ENCODE measurements around the gene APCDD1L.
"Not testable (repeated sequence)": the region's sequence is repeated elsewhere in the genome, so short reads cannot be mapped to it uniquely, and the experiment has no call there.

The APCDD1L gene

DNA sequence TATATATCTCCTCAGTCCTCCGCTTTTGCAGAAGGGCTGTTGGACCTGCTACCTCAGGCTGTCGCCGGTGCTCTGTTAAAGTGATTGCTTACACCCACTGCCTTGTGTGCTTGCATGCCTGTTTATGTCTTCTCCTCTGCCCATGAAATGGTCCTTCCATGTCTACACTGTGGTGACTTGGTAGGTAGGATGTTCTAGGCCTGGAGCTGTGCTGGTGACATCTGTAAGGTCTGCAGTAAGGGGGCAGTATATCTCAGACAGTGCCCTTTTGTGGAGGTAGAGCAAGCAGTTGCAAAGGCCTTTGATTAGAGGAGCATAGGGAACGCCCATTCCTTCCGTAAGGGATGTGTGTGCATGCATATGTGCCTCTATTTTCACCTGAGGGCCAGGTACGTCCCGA lies 85.9 kb downstream of the APCDD1L start:
- no peak for FAIRE-seq
- no peak for TF ChIP-seq TAF1 (IDR thresholded peaks at IDR 0.05; ENCODE audit: low read depth, low read length)
- no peak for TF ChIP-seq POU2F2 (IDR thresholded peaks at IDR 0.05; ENCODE audit: low read depth, low read length)
- no peak for TF ChIP-seq PAX5 (IDR thresholded peaks at IDR 0.05; ENCODE audit: insufficient read depth, low read length, severe bottlenecking)
- no peak for TF ChIP-seq SPI1 (IDR thresholded peaks at IDR 0.05; ENCODE audit: low read depth, low read length)
- no peak for TF ChIP-seq POLR2A (IDR thresholded peaks at IDR 0.05; ENCODE audit: low read depth, low read length)
- no peak for TF ChIP-seq POLR2AphosphoS5 (IDR thresholded peaks at IDR 0.05; ENCODE audit: low read depth, low read length)

DNA sequence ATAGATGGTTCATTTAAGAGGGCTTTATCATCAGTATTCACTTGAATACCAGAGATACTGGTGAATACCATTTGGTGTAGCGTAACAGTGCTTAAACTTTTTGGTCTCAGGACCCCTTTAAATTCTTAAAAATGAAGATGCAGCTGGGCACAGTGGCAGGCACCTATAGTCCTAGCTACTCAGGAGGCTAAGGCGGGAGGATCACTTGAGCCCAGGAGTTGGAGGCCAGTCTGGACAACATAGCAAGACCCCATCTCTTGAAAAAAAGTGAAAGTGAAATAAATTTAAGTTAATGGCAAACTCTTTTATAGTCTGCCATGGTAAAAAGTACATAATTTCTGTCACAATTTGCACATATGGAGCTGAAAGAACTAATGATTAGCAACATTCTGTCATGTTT lies 86.8 kb downstream of the APCDD1L start:
- no peak for FAIRE-seq
- no peak for TF ChIP-seq POU2F2 (IDR thresholded peaks at IDR 0.05; ENCODE audit: low read depth, low read length)
- TF ChIP-seq PAX5 (IDR thresholded peaks at IDR 0.05; ENCODE audit: insufficient read depth, low read length, severe bottlenecking) = no peak
- TF ChIP-seq SPI1 (IDR thresholded peaks at IDR 0.05; ENCODE audit: low read depth, low read length) = no peak
- no peak for TF ChIP-seq POLR2A (IDR thresholded peaks at IDR 0.05; ENCODE audit: low read depth, low read length)
- TF ChIP-seq TAF1 (IDR thresholded peaks at IDR 0.05; ENCODE audit: low read depth, low read length) = no peak
- TF ChIP-seq POLR2AphosphoS5 (IDR thresholded peaks at IDR 0.05; ENCODE audit: low read depth, low read length) = no peak
- DNase-seq (ENCODE audit: insufficient read length, low spot score) = no peak

More for the DNA sequence above, 85.9 kb downstream of the APCDD1L start:
- no peak for DNase-seq (ENCODE audit: insufficient read length, low spot score)

DNA sequence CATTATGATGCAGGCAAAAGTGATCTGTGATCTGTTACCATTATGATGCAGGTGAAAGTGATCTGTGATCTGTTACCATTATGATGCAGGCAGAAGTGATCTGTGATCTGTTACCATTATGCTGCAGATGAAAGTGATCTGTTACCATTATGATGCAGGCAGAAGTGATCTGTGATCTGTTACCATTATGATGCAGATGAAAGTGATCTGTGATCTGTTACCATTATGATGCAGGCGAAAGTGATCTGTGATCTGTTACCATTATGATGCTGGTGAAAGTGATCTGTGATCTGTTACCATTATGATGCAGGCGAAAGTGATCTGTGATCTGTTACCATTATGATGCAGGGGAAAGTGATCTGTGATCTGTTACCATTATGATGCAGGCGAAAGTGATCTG lies 87.6 kb downstream of the APCDD1L start:
- FAIRE-seq; DNase-seq (ENCODE audit: insufficient read length, low spot score): not testable (repeated sequence)

DNA sequence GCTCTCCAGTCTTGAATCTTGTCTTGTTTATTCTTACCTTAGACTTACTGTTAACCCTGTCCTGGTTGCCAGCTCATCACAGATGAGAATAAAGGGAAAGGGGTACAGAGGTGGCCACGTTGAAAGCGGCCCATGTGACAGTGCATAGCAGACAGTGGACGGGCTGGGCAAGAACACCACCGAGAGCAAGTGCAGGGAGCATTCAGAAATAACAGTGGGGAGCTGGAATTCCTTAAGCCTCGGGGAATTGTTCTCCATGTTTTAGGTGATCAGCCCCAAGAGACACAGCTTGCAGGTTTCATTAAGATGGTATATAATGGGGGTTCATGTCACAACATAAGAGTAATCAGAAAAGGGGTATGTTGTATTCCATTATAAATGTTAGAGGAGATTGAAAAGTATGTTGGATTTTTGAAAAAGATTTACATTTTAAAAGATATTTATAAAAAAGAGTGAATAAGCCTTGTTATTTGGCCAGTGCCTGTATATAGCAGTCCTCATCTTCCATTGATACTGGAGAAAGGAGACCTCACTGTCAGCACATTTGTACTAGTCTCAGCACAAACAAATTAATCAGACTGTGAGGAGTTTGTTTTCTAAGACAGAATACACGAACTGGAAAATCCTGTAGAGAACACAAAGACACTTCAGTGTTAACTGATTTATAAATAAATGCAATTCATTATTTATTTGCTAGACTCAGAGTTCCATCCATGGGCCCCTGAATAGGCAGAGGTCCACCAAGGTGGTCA lies 90.8 kb downstream of the APCDD1L start:
- FAIRE-seq (no peak), DNase-seq (ENCODE audit: insufficient read length, low spot score) (no peak)
- TF ChIP-seq PAX5 (IDR thresholded peaks at IDR 0.05; ENCODE audit: insufficient read depth, low read length, severe bottlenecking) = no peak
- TF ChIP-seq POLR2A (IDR thresholded peaks at IDR 0.05; ENCODE audit: low read depth, low read length) = no peak
- no peak for TF ChIP-seq POLR2AphosphoS5 (IDR thresholded peaks at IDR 0.05; ENCODE audit: low read depth, low read length)
- no peak for TF ChIP-seq SPI1 (IDR thresholded peaks at IDR 0.05; ENCODE audit: low read depth, low read length)
- TF ChIP-seq TAF1 (IDR thresholded peaks at IDR 0.05; ENCODE audit: low read depth, low read length) = no peak
- no peak for TF ChIP-seq POU2F2 (IDR thresholded peaks at IDR 0.05; ENCODE audit: low read depth, low read length)

- DNase-seq (ENCODE audit: insufficient read length, low spot score) (no peak), FAIRE-seq (no peak)
- no peak for TF ChIP-seq POLR2AphosphoS5 (IDR thresholded peaks at IDR 0.05; ENCODE audit: low read depth, low read length)
- TF ChIP-seq PAX5 (IDR thresholded peaks at IDR 0.05; ENCODE audit: insufficient read depth, low read length, severe bottlenecking) = no peak
- TF ChIP-seq POLR2A (IDR thresholded peaks at IDR 0.05; ENCODE audit: low read depth, low read length) = no peak
- TF ChIP-seq TAF1 (IDR thresholded peaks at IDR 0.05; ENCODE audit: low read depth, low read length) = no peak
- no peak for TF ChIP-seq SPI1 (IDR thresholded peaks at IDR 0.05; ENCODE audit: low read depth, low read length)
- TF ChIP-seq POU2F2 (IDR thresholded peaks at IDR 0.05; ENCODE audit: low read depth, low read length) = no peak
Observed at GRCh38 chr20:58421497-58421850, 93.7 kb downstream of the APCDD1L start.

GRCh38 chr20:58420798-58421496 lies 94.3 kb downstream of the APCDD1L start:
- FAIRE-seq (no peak), DNase-seq (ENCODE audit: insufficient read length, low spot score) (no peak)
- TF ChIP-seq POLR2AphosphoS5 (IDR thresholded peaks at IDR 0.05; ENCODE audit: low read depth, low read length) (no peak), TAF1 (IDR thresholded peaks at IDR 0.05; ENCODE audit: low read depth, low read length) (no peak), PAX5 (IDR thresholded peaks at IDR 0.05; ENCODE audit: insufficient read depth, low read length, severe bottlenecking) (no peak), SPI1 (IDR thresholded peaks at IDR 0.05; ENCODE audit: low read depth, low read length) (no peak), POU2F2 (IDR thresholded peaks at IDR 0.05; ENCODE audit: low read depth, low read length) (no peak), POLR2A (IDR thresholded peaks at IDR 0.05; ENCODE audit: low read depth, low read length) (no peak)

- TF ChIP-seq POU2F2 (IDR thresholded peaks at IDR 0.05; ENCODE audit: low read depth, low read length) (no peak), POLR2AphosphoS5 (IDR thresholded peaks at IDR 0.05; ENCODE audit: low read depth, low read length) (no peak), PAX5 (IDR thresholded peaks at IDR 0.05; ENCODE audit: insufficient read depth, low read length, severe bottlenecking) (no peak), POLR2A (IDR thresholded peaks at IDR 0.05; ENCODE audit: low read depth, low read length) (no peak), TAF1 (IDR thresholded peaks at IDR 0.05; ENCODE audit: low read depth, low read length) (no peak), SPI1 (IDR thresholded peaks at IDR 0.05; ENCODE audit: low read depth, low read length) (no peak)
- DNase-seq (ENCODE audit: insufficient read length, low spot score) (no peak), FAIRE-seq (no peak)
Observed at GRCh38 chr20:58418949-58419748, 96.0 kb downstream of the APCDD1L start.

GRCh38 chr20:58417438-58417837 lies 97.8 kb downstream of the APCDD1L start:
- no peak for TF ChIP-seq POU2F2 (IDR thresholded peaks at IDR 0.05; ENCODE audit: low read depth, low read length)
- no peak for TF ChIP-seq POLR2A (IDR thresholded peaks at IDR 0.05; ENCODE audit: low read depth, low read length)
- no peak for TF ChIP-seq PAX5 (IDR thresholded peaks at IDR 0.05; ENCODE audit: insufficient read depth, low read length, severe bottlenecking)
- TF ChIP-seq SPI1 (IDR thresholded peaks at IDR 0.05; ENCODE audit: low read depth, low read length) = no peak
- no peak for TF ChIP-seq POLR2AphosphoS5 (IDR thresholded peaks at IDR 0.05; ENCODE audit: low read depth, low read length)
- DNase-seq (ENCODE audit: insufficient read length, low spot score) (no peak), FAIRE-seq (no peak)

DNA sequence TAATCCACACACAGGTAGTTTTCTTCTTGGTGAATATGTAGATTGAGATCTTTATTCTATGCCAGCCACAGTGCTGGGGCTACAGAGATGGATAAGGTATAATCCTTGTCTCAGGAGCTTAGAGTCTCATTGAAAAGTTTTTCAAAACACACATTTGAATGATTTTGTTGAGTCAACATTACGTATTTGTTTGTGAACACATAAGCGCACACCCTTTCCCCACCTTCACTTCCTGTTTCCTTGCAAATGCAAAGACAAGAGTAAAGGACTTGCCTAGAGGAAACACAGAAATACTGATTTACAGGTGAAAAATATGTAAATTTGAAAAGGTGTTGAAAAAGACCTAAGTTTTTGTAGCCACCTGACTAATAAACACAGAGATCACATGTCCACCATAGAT lies 98.4 kb downstream of the APCDD1L start:
- DNase-seq (ENCODE audit: insufficient read length, low spot score) (no peak), FAIRE-seq (no peak)
- TF ChIP-seq SPI1 (IDR thresholded peaks at IDR 0.05; ENCODE audit: low read depth, low read length) (peak; percentile 52; the same call in 1 of the 2 replicates), TAF1 (IDR thresholded peaks at IDR 0.05; ENCODE audit: low read depth, low read length) (no peak)

All from GM12891 (cell line).